ENCODE data around the gene AATK. TPM values are rescaled to one million over a fixed set of nuclear protein-coding genes. Genes with fewer than 3 reads are reported as not detected.

The AATK gene
- total RNA-seq, 1 experiment from 2014 or later: 0.46 TPM

- Histone ChIP-seq H3K4me3 (no peak overlapping the region), H3K4me1 (replicated peaks; ENCODE audit: insufficient read depth) (no peaks in the 10 kb centered on the region), H3K79me2 (ENCODE audit: low read depth) (no peaks in the 10 kb centered on the region), H3K4me2 (no peak overlapping the region), H3F3A (ENCODE audit: insufficient read depth, low read depth) (no peaks in the 10 kb centered on the region), H4K20me1 (ENCODE audit: insufficient read depth) (no peaks in the 10 kb centered on the region), H3K27me3 (ENCODE audit: insufficient read depth, low read depth) (no peaks in the 10 kb centered on the region), H3K9me2 (ENCODE audit: insufficient read depth) (no peaks in the 10 kb centered on the region), H3K27ac (no peak overlapping the region), H3K36me3 (ENCODE audit: low read depth) (no peaks in the 10 kb centered on the region), H3K9me3 (ENCODE audit: insufficient read depth, low read depth) (no peaks in the 10 kb centered on the region), H2AFZ (no peak overlapping the region)
- DNase-seq: no peak
- intact Hi-C loops (cut with micrococcal nuclease; ENCODE audit: unreplicated experiment): no loop called here
- BruUV-seq (replicated peaks): no TSS peak
- POLR2A ChIA-PET (ENCODE audit: unreplicated experiment): no interaction called here
- CTCF ChIA-PET: no interaction called here
- TF ChIP-seq, protein P1, sequence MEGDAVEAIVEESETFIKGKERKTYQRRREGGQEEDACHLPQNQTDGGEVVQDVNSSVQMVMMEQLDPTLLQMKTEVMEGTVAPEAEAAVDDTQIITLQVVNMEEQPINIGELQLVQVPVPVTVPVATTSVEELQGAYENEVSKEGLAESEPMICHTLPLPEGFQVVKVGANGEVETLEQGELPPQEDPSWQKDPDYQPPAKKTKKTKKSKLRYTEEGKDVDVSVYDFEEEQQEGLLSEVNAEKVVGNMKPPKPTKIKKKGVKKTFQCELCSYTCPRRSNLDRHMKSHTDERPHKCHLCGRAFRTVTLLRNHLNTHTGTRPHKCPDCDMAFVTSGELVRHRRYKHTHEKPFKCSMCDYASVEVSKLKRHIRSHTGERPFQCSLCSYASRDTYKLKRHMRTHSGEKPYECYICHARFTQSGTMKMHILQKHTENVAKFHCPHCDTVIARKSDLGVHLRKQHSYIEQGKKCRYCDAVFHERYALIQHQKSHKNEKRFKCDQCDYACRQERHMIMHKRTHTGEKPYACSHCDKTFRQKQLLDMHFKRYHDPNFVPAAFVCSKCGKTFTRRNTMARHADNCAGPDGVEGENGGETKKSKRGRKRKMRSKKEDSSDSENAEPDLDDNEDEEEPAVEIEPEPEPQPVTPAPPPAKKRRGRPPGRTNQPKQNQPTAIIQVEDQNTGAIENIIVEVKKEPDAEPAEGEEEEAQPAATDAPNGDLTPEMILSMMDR (conservative IDR thresholded peaks at IDR 0.05): no peak
- TF ChIP-seq EZH2 (IDR thresholded peaks at IDR 0.05; ENCODE audit: low read depth): no peak
These were observed 42.6 kb upstream of the AATK start for GRCh38 chr17:81208651-81209050.

DNA sequence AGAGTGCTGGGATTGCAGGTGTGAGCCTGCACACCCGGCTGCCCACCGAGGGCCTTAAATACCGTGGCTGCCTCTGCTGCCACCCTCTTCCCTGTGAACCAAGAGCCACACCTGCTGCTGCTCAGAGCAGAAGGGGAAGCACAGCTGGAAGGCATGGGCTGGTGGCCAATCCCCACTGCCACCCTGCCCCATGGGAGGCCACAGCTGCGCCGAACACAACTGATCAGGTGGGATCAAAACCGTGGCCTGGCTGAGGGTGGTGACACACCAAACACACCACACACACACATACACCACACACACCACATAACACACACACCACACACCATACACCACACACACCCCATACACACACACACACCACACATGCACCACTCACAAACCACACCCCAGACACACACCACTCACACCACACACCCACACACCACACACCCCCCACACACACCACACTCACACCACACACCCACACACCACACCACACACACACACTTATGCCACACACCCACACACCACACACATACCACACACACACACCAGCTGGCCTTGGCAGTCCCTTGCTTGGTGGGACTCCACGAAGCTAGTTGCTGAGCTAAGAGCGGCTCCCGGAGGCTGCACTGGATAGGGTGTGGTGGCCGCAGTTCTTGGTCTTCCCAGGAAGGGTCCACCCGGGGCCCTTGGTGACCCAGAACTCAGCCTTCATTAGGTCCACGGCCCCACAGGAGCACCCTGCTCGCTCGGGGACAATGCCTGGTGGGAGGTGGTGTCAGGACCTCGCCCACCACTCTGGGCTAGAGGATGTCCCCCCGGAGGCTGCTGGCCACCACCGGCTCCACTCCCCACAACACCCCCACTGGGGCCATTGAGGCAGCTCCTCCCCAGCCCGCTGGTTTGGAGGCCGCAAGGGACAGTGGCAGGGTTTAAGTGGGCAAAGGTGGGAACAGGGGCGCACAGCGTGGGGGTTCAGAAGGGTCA is 41.9 kb upstream of the AATK start:
- Histone ChIP-seq H3K27me3 (ENCODE audit: insufficient read depth, low read depth) (no peaks in the 10 kb centered on the region), H3K36me3 (ENCODE audit: low read depth) (no peaks in the 10 kb centered on the region), H3K4me1 (replicated peaks; ENCODE audit: insufficient read depth) (no peaks in the 10 kb centered on the region), H3K27ac (no peak overlapping the region), H3K9me2 (ENCODE audit: insufficient read depth) (no peaks in the 10 kb centered on the region), H3K4me3 (no peak overlapping the region), H2AFZ (no peak overlapping the region), H3K9me3 (ENCODE audit: insufficient read depth, low read depth) (no peaks in the 10 kb centered on the region), H3K4me2 (no peak overlapping the region), H4K20me1 (ENCODE audit: insufficient read depth) (no peaks in the 10 kb centered on the region), H3F3A (ENCODE audit: insufficient read depth, low read depth) (no peaks in the 10 kb centered on the region), H3K79me2 (ENCODE audit: low read depth) (no peaks in the 10 kb centered on the region)
- ChIA-PET CTCF (interaction anchor here (0.7 kb wide), 1 partner anchor 78 kb away, joined by 5 read pairs; no protein-coding TSS in a partner anchor), POLR2A (ENCODE audit: unreplicated experiment) (no interaction called here)
- no peak for TF ChIP-seq EZH2 (IDR thresholded peaks at IDR 0.05; ENCODE audit: low read depth)
- TF ChIP-seq, protein P1 (conservative IDR thresholded peaks at IDR 0.05): no peak
- intact Hi-C loops (cut with micrococcal nuclease; ENCODE audit: unreplicated experiment): no loop called here
- no peak for DNase-seq
- BruUV-seq (replicated peaks): no TSS peak

GRCh38 chr17:81206657-81207056 is 40.6 kb upstream of the AATK start:
- ChIA-PET CTCF (no interaction called here), POLR2A (ENCODE audit: unreplicated experiment) (no interaction called here)
- no peak overlapping the region for H3K4me3 ChIP-seq
- no peaks in the 10 kb centered on the region for H3K9me2 ChIP-seq (ENCODE audit: insufficient read depth)
- H2AFZ ChIP-seq: no peak overlapping the region
- no peak for TF ChIP-seq EZH2 (IDR thresholded peaks at IDR 0.05; ENCODE audit: low read depth)
- TF ChIP-seq, protein P1 (conservative IDR thresholded peaks at IDR 0.05): no peak
- H3F3A ChIP-seq (ENCODE audit: insufficient read depth, low read depth): no peaks in the 10 kb centered on the region
- BruUV-seq (replicated peaks): no TSS peak
- H3K27me3 ChIP-seq (ENCODE audit: insufficient read depth, low read depth): no peaks in the 10 kb centered on the region
- intact Hi-C loops (cut with micrococcal nuclease; ENCODE audit: unreplicated experiment): no loop called here
- H3K9me3 ChIP-seq (ENCODE audit: insufficient read depth, low read depth): no peaks in the 10 kb centered on the region
- no peak overlapping the region for H3K27ac ChIP-seq
- H4K20me1 ChIP-seq (ENCODE audit: insufficient read depth): no peaks in the 10 kb centered on the region
- no peak overlapping the region for H3K4me2 ChIP-seq
- no peaks in the 10 kb centered on the region for H3K79me2 ChIP-seq (ENCODE audit: low read depth)
- no peaks in the 10 kb centered on the region for H3K4me1 ChIP-seq (replicated peaks; ENCODE audit: insufficient read depth)
- no peak for DNase-seq
- H3K36me3 ChIP-seq (ENCODE audit: low read depth): no peaks in the 10 kb centered on the region
